RWPE2 (cell line): Measurements from ENCODE around the gene PFKFB1.

Experiments used
- ATAC-seq: fragments of 200-7000 bp; cut with Tn5 transposase; 3 replicates; pipeline ENCODE4 v1.9.1; 2021; ENCODE audit warnings: low read depth
- DNase-seq: peaks from one replicate; pipeline ENCODE4 v3.0.0-alpha.2; 2020; ENCODE audit warnings: low spot score
- H3K27ac ChIP-seq: fragments of 450-650 bp; 2 replicates; pipeline ENCODE4 v1.5.1; 2017; ENCODE audit warnings: mild to moderate bottlenecking; ENCODE audit not compliant: poor library complexity, severe bottlenecking
- H3K27me3 ChIP-seq: fragments of 250-450 bp; sonication (Bioruptor Pico); 2 replicates; pipeline ENCODE4 v1.5.1; 2021; ENCODE audit warnings: mild to moderate bottlenecking, moderate library complexity; ENCODE audit not compliant: insufficient read depth, poor library complexity, severe bottlenecking
- H3K36me3 ChIP-seq: fragments of 250-450 bp; sonication (Bioruptor Pico); 2 replicates; pipeline ENCODE4 v1.5.1; 2020; ENCODE audit warnings: low read depth, mild to moderate bottlenecking, moderate library complexity
- H3K4me1 ChIP-seq: fragments of 250-450 bp; sonication (Bioruptor Pico); 2 replicates; pipeline ENCODE4 v1.5.1; 2021; ENCODE audit warnings: mild to moderate bottlenecking, moderate library complexity; ENCODE audit not compliant: insufficient read depth, poor library complexity, severe bottlenecking
- H3K4me3 ChIP-seq: fragments of 250-450 bp; sonication (Bioruptor Pico); 2 replicates; pipeline ENCODE4 v1.5.1; 2021; ENCODE audit warnings: mild to moderate bottlenecking, moderate library complexity; ENCODE audit not compliant: severe bottlenecking
- H3K9me3 ChIP-seq: fragments of 250-450 bp; sonication (Bioruptor Pico); 2 replicates; pipeline ENCODE4 v1.5.1; 2021; ENCODE audit warnings: mild to moderate bottlenecking, moderate library complexity; ENCODE audit not compliant: severe bottlenecking
- CTCF ChIP-seq: fragments of 450-650 bp; IDR thresholded peaks from one replicate; pipeline ENCODE4 v1.5.1; 2017; ENCODE audit warnings: mild to moderate bottlenecking, moderate library complexity; ENCODE audit not compliant: poor library complexity, severe bottlenecking

PFKFB1 gene

GRCh38 chrX:55006827-55007621 is 13.0 kb upstream of the PFKFB1 start:
- no peak for DNase-seq
- H3K27ac ChIP-seq, result peak overlapping the region; percentile 98
- H3K9me3 ChIP-seq, result no peaks in the 10 kb centered on the region
- no peak for TF ChIP-seq CTCF
- H3K4me3 ChIP-seq, result no peak overlapping the region
- no peak for ATAC-seq
- peaks cover 30% of the 10 kb centered on the region for H3K36me3 ChIP-seq
- H3K4me1 ChIP-seq, result peaks cover 25% of the 10 kb centered on the region
- H3K27me3 ChIP-seq, result no peaks in the 10 kb centered on the region

DNA sequence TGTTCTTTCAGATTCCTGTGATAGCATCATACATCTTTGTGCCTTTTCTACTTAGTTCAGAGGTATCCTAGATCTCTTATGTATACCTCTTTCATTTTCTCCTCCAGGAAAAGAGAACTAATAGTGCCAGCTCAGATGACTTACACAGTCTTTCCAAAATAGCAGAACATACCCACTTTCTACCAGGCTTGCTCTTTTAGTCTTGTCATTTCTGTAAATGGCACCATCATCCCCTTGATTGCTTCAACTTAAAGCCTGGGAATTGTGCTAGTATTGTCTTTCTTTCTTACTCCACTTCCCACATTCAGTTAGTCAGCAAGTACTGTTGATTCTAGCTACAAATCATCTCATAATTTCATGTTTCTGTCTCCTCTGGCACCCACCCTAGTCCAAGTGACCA is 11.3 kb upstream of the PFKFB1 start:
- peaks cover 34% of the 10 kb centered on the region for H3K36me3 ChIP-seq
- H3K4me3 ChIP-seq, result no peak overlapping the region
- H3K27ac ChIP-seq, result no peak overlapping the region
- no peak for ATAC-seq
- no peaks in the 10 kb centered on the region for H3K27me3 ChIP-seq
- DNase-seq, result no peak
- no peak for TF ChIP-seq CTCF
- H3K9me3 ChIP-seq, result no peaks in the 10 kb centered on the region
- peaks cover 25% of the 10 kb centered on the region for H3K4me1 ChIP-seq

GRCh38 chrX:55004231-55004630 is 10.2 kb upstream of the PFKFB1 start:
- TF ChIP-seq CTCF, result no peak
- H3K4me1 ChIP-seq, result peaks cover 21% of the 10 kb centered on the region
- H3K27me3 ChIP-seq, result no peaks in the 10 kb centered on the region
- no peaks in the 10 kb centered on the region for H3K9me3 ChIP-seq
- H3K27ac ChIP-seq, result peak overlapping the region; percentile 23
- no peak overlapping the region for H3K4me3 ChIP-seq
- no peak for DNase-seq
- no peak for ATAC-seq
- peaks cover 34% of the 10 kb centered on the region for H3K36me3 ChIP-seq

DNA sequence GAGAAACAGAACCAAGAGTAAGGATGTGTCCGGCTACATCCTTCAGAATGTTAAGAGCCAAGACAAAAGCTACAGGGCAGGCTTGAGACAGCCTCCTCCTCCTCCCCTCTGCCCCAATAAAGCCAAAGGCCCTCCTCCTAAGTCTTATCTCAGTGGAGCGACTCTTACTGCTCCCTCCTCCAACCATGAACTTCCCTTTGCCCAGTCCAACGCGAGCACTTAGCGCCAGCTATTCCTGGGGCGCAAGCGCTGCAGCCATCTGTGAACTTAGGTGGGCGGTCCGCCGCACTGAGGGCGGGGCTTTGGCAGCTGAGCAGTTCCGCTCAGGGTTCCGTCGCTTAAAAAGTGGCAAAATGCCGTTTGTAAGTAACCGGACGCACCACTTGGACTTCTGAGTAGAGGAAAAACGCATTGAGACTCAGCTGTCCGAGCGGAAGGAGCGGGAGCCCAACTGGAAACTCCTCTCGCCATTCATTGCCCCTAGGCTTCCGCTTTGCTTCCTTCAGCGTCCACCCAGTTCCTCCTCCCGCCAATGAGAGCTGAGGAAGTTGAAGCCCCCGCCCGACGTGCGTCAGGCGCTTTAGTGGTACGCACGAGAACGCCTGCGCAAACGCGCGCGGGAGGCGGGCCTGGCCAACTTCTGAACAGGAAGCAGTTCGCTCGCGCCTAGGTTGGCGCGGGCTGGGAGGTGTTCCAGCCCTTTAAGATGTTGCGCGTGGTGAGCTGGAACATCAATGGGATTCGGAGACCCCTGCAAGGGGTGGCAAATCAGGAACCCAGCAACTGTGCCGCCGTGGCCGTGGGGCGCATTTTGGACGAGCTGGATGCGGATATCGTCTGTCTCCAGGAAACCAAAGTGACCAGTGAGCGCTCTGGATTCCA is 6.0 kb upstream of the PFKFB1 start, which contains the start of gene APEX2:
APEX2 (plus strand) TSS at position 647 of the 882 bp plus-strand sequence; CDS start at position 707, 60 bp downstream.
- Histone ChIP-seq H3K4me1 (peaks cover 5% of the 10 kb centered on the region), H3K4me3 (peak within 1 kb of the TSS; percentile 47), H3K27me3 (no peaks in the 10 kb centered on the region), H3K27ac (peak within 1 kb of the TSS; percentile 78), H3K9me3 (no peaks in the 10 kb centered on the region), H3K36me3 (peaks cover 30% of the 10 kb centered on the region)
- ATAC-seq (peak; percentile 95), DNase-seq (peak; percentile 88)
- TF ChIP-seq CTCF, result no peak
